Vagina (tissue), 2 donors: ENCODE data around the gene PXYLP1.

ENCODE experiments used
- POLR2A ChIP-seq, 2 donors: fragments of 450-650 bp; IDR thresholded peaks; one replicate each; pipeline ENCODE4 v1.6.1; 2017; ENCODE audit warnings: antibody characterized with exemption in 2 of 2, mild to moderate bottlenecking in 2 of 2, moderate library complexity in 2 of 2
- POLR2AphosphoS5 ChIP-seq, 2 donors: sonication (generic); formaldehyde crosslinking; IDR thresholded peaks; one replicate each; pipeline ENCODE4 v1.9.0; 2017; ENCODE audit warnings: antibody characterized with exemption in 2 of 2, mild to moderate bottlenecking in 2 of 2, low read depth in 1 of 2; ENCODE audit not compliant: insufficient read depth in 1 of 2
- TF ChIP-seq, protein P1 (sequence below), 3 experiments: fragments of 450-650 bp in 2 of 3; fragments of 200-600 bp in 1 of 3; sonication (generic) in 1 of 3; IDR thresholded peaks; one replicate each; pipeline ENCODE4 v1.5.1; 2017 to 2019; ENCODE audit warnings: antibody characterized with exemption in 3 of 3, mild to moderate bottlenecking in 2 of 3, moderate library complexity in 2 of 3

DNA sequence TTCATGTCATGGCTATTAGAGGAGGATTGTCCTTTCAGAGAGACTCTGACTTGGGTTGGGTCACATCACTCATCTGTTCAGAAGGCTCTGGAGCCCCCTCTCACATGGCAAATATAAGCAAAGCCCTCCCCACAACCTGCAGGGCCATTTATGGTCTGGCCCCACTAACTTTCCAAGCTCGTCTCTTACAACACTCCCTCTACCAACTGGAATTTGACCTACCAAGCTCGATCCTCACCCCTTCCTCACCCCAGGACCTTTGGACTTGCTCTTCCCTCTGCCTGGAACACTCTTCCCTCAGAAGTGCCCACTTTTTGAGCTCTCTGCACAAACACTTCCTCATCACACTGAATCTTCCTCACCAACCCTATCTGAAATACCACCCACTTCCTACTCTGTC lies 14.2 kb upstream of the PXYLP1 start:
- no peak for TF ChIP-seq POLR2AphosphoS5 (IDR thresholded peaks at IDR 0.05; ENCODE audit: insufficient read depth in 1 of 2, low read depth in 1 of 2)
- TF ChIP-seq, protein P1, sequence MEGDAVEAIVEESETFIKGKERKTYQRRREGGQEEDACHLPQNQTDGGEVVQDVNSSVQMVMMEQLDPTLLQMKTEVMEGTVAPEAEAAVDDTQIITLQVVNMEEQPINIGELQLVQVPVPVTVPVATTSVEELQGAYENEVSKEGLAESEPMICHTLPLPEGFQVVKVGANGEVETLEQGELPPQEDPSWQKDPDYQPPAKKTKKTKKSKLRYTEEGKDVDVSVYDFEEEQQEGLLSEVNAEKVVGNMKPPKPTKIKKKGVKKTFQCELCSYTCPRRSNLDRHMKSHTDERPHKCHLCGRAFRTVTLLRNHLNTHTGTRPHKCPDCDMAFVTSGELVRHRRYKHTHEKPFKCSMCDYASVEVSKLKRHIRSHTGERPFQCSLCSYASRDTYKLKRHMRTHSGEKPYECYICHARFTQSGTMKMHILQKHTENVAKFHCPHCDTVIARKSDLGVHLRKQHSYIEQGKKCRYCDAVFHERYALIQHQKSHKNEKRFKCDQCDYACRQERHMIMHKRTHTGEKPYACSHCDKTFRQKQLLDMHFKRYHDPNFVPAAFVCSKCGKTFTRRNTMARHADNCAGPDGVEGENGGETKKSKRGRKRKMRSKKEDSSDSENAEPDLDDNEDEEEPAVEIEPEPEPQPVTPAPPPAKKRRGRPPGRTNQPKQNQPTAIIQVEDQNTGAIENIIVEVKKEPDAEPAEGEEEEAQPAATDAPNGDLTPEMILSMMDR (IDR thresholded peaks at IDR 0.05) = no peak
- no peak for TF ChIP-seq POLR2A (IDR thresholded peaks at IDR 0.05)
